ENCODE data around the gene TBATA.

TBATA gene

DNA sequence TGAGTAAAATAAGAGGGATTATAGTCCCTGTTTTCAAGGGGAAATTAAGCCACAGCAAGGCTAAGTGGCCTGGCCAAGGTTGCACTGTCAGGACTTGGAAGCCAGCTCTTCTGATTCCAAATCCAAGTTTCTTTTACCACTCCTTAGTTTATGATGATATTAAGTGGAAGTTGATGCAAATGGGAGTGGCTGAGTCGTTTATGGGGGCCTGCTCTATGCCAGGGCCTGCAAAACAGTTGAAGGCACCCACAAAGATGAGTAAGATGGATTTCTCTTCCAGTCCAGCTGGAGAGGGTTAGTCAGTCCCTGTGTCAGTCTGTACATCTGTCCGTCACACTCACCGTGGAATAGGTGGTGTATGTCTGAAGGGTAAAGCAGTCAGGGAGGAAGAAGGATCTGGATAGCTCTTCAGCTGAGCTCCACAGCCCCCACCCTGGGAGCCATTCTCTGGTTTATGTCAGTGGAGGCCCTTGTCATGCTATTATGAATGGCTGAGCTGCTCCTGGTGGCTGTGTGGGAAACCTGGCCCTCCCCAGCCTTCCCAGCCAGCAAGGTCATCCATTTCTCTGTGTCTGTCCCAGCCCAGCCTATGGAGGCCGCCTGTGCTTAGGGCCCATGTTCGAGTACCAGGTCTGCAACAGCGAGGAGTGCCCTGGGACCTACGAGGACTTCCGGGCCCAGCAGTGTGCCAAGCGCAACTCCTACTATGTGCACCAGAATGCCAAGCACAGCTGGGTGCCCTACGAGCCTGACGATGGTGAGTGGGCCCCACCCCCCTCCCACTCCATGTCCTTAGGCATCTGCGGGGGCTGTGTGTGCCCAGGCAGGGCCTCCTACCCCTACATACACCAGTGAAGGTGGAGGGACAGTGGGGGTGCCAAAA lies 44.5 kb downstream of the TBATA start:
- DNase-seq: no peak

- DNase-seq: no peak
Observed at GRCh38 chr10:70738761-70739121, 46.4 kb downstream of the TBATA start.

DNA sequence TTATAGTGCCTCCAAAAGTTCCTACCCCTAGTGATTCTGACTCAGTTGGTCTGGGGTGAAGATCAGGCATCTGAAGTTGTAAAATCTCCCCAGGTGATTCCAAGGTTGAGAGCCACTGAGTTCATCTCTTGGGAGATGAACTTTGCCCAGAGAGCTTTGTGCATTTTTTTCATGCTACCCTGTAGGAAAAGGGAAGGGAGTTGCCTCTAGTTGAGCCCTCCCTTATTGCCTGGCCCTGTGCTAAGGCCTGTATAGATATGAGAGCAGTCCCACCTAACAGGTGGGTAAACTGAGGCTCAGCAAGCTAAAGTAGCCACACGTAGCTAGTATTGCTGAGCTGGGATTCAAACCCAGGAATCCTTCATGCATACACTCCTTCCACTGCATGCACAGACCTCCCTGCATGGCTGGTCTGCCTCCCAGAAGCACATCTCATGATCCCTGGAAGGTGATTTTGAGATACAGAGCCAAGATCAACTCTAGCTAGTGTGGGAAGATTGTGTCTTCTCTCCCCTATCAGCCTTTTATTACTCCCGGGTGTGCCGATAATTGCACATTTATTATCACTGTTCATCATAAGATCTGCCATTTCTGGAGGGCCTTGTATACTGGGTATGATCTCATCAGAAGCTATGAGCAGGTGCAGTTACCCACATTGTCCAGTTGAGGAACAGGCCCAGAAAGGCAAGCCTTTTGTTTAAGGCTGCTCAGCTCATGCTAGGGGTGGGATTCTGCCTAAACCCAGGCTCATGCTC lies 47.0 kb downstream of the TBATA start:
- DNase-seq: no peak

GRCh38 chr10:70737250-70737649 lies 47.9 kb downstream of the TBATA start:
- no peak for DNase-seq

GRCh38 chr10:70736525-70736924 lies 48.7 kb downstream of the TBATA start:
- no peak for DNase-seq

- DNase-seq: no peak
Observed at GRCh38 chr10:70735161-70735560, 50.0 kb downstream of the TBATA start.

DNA sequence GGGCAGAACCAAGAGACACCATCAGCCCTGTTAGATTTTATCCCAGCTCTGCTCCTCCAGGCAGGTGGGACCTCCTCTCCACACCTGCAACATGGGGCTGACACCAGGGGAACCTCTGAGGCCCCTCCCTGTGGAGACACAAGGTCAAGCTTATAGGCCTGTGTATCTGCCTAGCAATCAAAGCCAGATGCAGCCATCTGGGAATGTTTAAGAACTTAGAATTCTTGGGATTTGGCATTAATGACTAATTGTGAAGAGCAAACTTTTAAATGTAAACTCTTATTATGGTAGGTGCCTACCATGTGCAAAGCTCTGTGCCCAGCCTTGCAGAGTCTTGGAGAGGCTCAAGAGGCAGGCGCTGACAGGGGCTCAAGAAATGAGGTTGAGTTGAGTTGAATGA lies 52.1 kb downstream of the TBATA start:
- DNase-seq: no peak

GRCh38 chr10:70732569-70732968 lies 52.6 kb downstream of the TBATA start:
- no peak for DNase-seq

GRCh38 chr10:70730955-70731354 lies 54.2 kb downstream of the TBATA start:
- DNase-seq: no peak

DNA sequence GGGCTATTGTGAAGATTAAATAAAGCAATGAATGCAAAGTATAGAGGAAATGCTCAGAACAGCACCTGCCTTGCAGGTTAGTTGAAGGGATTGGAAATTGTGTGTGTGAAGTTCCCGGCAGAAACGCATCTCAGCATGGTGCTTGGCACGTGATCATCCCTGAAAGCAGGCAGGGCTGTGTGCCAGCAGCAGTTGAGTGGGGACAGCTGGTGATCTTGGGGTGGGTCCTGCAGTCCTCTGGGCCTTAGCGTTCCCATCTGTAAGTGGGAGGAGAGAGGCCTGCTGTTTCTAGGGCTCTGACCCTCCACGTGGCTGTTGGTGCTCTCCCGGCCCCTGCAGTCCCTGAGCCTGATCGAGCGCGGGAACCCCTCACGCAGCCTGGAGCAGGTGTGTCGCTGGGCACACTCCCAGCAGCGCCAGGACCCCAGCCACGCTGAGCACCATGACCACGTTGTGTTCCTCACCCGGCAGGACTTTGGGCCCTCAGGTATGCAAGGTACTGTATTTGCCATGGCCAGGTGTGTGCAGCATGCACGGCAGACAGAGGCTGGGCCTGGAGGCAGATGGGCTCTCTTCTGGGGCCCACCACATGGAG lies 55.3 kb downstream of the TBATA start:
- DNase-seq: no peak

DNA sequence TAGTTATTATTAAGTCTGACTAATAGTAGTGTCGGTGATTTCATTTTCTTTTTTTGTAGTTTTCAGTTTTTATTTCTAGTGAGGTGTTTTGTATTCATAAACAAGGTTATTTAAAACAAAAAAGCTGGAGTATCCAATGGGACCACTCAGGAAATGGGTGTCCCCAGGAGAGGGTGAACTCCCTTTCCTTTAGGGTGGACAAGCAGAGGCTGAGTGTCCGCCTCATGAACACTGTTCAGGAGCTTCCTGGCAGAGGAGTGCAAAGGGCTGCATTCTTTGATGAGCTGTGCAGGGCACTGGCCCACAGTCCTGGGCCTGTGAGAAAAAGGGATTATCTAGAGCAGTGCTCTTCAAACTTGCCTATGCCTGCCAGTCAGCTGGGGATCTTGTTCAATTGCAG lies 56.8 kb downstream of the TBATA start:
- no peak for DNase-seq

DNA sequence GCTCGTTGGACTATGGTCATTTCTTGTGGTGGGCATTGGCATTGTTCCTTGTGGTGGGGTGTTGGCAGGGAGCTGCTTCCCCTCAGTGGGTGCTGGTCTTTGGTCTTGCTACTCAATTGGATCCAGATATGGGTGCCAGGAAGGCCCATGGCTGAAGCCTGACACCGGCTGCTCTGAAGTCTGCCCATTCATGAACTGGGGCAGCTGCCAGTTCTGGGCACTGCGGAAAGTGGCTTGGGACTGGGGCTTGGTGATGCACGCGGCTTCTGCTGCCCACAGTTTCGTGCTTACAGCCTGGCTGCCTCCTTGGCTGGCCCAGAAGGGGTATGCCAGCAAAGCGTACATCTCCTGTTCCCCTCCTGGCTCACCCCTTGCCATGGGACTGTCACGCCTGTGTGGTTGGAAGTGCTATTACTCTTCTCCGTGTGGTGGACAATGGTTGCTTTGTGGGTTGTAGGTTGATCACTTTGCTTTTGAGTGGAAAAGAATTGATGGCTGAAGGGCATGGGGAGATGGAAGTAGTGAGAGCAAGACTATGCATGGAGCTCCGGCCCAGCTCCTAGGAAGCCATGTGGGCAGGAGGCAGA lies 58.2 kb downstream of the TBATA start:
- no peak for DNase-seq

DNA sequence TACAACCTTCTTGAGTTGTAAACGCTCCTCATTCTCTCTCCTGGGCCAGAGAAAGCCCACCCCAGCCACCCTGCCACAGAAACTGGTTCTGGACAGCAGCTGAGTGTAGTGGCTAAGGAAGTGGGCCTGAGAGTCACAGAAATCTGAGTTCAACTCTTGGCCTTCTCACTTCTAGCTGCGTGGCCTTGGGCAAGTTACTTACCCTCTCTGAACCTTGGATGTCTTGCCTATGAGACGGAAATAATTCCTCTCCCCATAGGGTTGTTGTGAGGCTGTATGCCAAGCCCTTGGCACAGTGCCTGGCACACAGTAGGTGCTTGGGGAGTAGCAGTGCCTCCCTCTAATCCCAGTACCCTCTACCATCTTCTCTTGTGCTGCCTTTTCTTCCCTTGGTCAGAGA lies 61.4 kb downstream of the TBATA start:
- DNase-seq: no peak

DNA sequence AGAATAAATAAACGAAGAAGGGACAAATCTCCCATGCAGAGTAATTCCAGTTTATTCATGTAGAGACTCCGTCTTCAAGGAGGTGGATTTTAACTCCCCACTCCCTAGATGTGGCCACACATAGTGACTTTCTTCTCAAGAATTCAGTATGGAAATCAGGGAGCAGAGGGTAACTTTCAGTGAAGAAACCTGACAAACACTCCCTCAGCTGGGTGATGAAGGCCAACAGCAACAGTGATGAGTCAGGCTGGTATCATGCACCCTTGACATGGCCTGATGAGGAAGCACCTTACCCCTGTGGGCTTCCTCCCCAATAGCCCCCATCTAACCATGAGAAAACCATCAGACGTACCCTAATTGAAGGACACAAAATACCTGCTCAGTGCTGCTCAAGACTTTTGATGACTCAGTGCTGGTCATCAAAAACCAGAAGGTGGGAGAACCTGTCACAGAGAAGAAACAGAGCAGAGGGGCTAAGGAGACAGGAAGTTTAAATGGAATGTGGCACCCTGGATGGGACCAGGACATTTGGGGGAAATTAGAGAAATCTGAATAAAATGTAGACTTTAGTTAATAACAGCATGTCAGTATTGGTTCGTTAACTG lies 62.3 kb downstream of the TBATA start:
- DNase-seq: no peak
